ENCODE data around the gene DCUN1D4.

The DCUN1D4 gene

GRCh38 chr4:51833236-51833635 is 9.7 kb upstream of the DCUN1D4 start:
- Histone ChIP-seq H3K4me3 (replicated peaks; ENCODE audit: low read depth, low read length) (no peak overlapping the region), H3K27me3 (replicated peaks; ENCODE audit: control insufficient read depth, insufficient read depth, low read length) (no peaks in the 10 kb centered on the region), H3K36me3 (ENCODE audit: control insufficient read depth, insufficient read depth, low read length) (no peaks in the 10 kb centered on the region)
- no peak for TF ChIP-seq CTCF (IDR thresholded peaks at IDR 0.05; ENCODE audit: insufficient read depth, low read length, poor library complexity, severe bottlenecking)
- DNase-seq (ENCODE audit: extremely low read depth, insufficient read length) = no peak

- H3K36me3 ChIP-seq (ENCODE audit: control insufficient read depth, insufficient read depth, low read length) = no peaks in the 10 kb centered on the region
- DNase-seq (ENCODE audit: extremely low read depth, insufficient read length) = no peak
- no peak overlapping the region for H3K4me3 ChIP-seq (replicated peaks; ENCODE audit: low read depth, low read length)
- no peak for TF ChIP-seq CTCF (IDR thresholded peaks at IDR 0.05; ENCODE audit: insufficient read depth, low read length, poor library complexity, severe bottlenecking)
- H3K27me3 ChIP-seq (replicated peaks; ENCODE audit: control insufficient read depth, insufficient read depth, low read length) = no peaks in the 10 kb centered on the region
Measured at GRCh38 chr4:51835079-51835478, 7.9 kb upstream of the DCUN1D4 start.

GRCh38 chr4:51835855-51836254 is 7.1 kb upstream of the DCUN1D4 start:
- no peak overlapping the region for H3K4me3 ChIP-seq (replicated peaks; ENCODE audit: low read depth, low read length)
- H3K36me3 ChIP-seq (ENCODE audit: control insufficient read depth, insufficient read depth, low read length) = no peaks in the 10 kb centered on the region
- no peaks in the 10 kb centered on the region for H3K27me3 ChIP-seq (replicated peaks; ENCODE audit: control insufficient read depth, insufficient read depth, low read length)
- TF ChIP-seq CTCF (IDR thresholded peaks at IDR 0.05; ENCODE audit: insufficient read depth, low read length, poor library complexity, severe bottlenecking) = no peak
- no peak for DNase-seq (ENCODE audit: extremely low read depth, insufficient read length)

- TF ChIP-seq CTCF (IDR thresholded peaks at IDR 0.05; ENCODE audit: insufficient read depth, low read length, poor library complexity, severe bottlenecking) = no peak
- no peak for DNase-seq (ENCODE audit: extremely low read depth, insufficient read length)
- no peak overlapping the region for H3K4me3 ChIP-seq (replicated peaks; ENCODE audit: low read depth, low read length)
- no peaks in the 10 kb centered on the region for H3K36me3 ChIP-seq (ENCODE audit: control insufficient read depth, insufficient read depth, low read length)
- no peaks in the 10 kb centered on the region for H3K27me3 ChIP-seq (replicated peaks; ENCODE audit: control insufficient read depth, insufficient read depth, low read length)
Measured at GRCh38 chr4:51836549-51836948, 6.4 kb upstream of the DCUN1D4 start.

GRCh38 chr4:51840781-51841180 is 2.2 kb upstream of the DCUN1D4 start:
- no peak for DNase-seq (ENCODE audit: extremely low read depth, insufficient read length)
- no peak for TF ChIP-seq CTCF (IDR thresholded peaks at IDR 0.05; ENCODE audit: insufficient read depth, low read length, poor library complexity, severe bottlenecking)
- H3K36me3 ChIP-seq (ENCODE audit: control insufficient read depth, insufficient read depth, low read length) = no peaks in the 10 kb centered on the region
- H3K4me3 ChIP-seq (replicated peaks; ENCODE audit: low read depth, low read length) = no peak overlapping the region
- no peaks in the 10 kb centered on the region for H3K27me3 ChIP-seq (replicated peaks; ENCODE audit: control insufficient read depth, insufficient read depth, low read length)

- no peak for DNase-seq (ENCODE audit: extremely low read depth, insufficient read length)
- no peak for TF ChIP-seq CTCF (IDR thresholded peaks at IDR 0.05; ENCODE audit: insufficient read depth, low read length, poor library complexity, severe bottlenecking)
- peak overlapping the region; percentile 83 for H3K4me3 ChIP-seq (replicated peaks; ENCODE audit: low read depth, low read length)
- no peaks in the 10 kb centered on the region for H3K27me3 ChIP-seq (replicated peaks; ENCODE audit: control insufficient read depth, insufficient read depth, low read length)
- H3K36me3 ChIP-seq (ENCODE audit: control insufficient read depth, insufficient read depth, low read length) = no peaks in the 10 kb centered on the region
Measured at GRCh38 chr4:51842167-51842553, 793 bp upstream of the DCUN1D4 start.
